ENCODE data around the gene KMT2C.

The KMT2C gene

DNA sequence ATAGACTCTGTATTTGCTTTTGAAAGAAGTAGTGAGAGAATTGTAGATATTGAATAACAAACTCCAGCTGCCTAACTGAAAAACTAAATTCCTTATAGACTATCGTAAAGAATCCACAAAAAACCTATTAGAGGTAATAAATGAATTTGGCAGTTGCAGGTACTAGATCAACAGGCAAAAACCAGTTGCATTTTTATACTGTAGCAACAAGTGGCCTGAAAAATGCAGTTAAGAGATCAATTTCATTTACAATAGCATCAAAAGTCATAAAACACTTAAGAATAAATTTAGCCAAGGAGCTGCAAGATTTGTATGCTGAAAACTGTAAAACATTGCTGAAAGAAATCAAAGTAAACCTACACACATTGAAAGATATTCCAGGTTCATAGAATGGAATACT lies 340.0 kb downstream of the KMT2C start:
- no peak for TF ChIP-seq ZNF274 (IDR thresholded peaks at IDR 0.05; ENCODE audit: low read depth, low read length)
- no peak overlapping the region for H3K4me3 ChIP-seq (ENCODE audit: low read length)

DNA sequence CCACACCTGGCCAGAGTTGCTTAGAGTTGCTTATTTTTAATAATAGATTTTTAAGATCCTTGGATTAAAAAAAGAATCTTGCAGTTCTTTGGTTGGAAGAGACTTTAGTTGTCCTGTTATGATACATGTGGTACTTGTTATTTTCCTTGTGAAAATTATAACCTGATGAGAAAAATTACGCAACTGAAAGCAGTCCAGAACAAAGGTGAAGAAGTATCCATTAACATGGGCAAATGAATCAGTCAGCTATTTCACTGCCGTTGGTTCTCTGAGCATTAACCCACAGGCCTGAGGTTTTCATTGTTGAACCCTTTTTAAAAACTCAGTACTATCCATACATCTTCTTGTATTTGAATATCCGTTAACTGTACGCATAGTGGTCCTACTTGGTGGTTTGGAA lies 342.1 kb downstream of the KMT2C start:
- no peak for TF ChIP-seq ZNF274 (IDR thresholded peaks at IDR 0.05; ENCODE audit: low read depth, low read length)
- H3K4me3 ChIP-seq (ENCODE audit: low read length) = no peak overlapping the region

DNA sequence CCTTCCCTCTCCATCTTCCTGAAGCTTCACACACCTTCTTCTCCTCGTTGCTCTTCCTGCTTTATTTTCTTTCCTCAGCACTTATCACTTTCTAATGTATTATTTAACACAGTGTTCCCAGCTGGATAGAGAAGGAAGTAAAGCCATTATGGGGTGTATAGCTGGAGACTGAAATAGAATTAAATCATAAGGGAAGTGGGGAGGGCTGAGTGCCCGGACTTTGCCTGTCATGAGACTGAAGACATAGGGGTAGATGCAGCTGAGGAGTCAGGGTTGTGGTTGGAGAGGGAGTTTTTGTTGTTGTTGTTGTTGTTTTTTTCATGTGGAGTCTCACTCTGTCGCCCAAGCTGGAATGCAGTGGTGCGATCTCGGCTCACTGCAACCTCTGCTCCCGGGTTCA lies 345.1 kb downstream of the KMT2C start:
- TF ChIP-seq ZNF274 (IDR thresholded peaks at IDR 0.05; ENCODE audit: low read depth, low read length) = no peak
- H3K4me3 ChIP-seq (ENCODE audit: low read length) = no peak overlapping the region

DNA sequence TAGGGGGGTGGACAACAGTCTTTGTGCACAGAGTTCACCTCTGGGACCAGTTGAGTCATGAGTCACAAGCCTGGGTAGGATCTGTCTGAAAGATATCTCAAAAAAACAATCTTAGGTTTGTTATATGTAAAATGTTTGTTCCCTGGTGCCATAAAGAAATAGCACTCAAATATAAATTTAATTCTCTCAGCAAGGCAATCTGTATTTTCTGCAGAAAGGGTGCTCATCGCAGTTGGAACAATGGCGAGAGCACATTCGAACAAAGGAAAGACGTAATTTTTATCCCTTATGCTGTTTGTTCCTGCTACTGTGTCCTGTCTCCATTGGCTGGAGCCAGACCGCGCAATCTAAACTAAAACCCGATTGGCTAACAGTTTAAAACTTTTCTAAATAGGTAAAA lies 346.6 kb downstream of the KMT2C start:
- TF ChIP-seq ZNF274 (IDR thresholded peaks at IDR 0.05; ENCODE audit: low read depth, low read length) = no peak

DNA sequence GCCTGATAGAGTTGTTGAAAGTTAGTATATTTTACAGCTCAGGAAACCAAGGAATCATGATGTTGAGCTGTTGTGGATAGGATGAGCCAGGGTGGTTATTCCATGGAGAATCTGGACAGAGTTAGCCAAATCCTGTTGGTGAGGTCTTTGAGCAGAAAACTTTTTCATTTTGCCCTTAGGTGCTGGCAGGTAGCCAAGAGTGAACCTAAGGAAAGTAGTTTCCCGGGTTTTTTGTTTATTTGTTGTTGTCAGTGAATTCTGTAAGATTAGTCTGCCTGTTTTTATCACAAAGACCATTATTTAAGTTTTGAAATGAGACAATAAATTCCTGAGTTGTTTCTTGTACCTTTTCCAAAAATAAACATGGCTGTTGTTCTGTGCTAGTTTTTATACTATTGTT lies 349.3 kb downstream of the KMT2C start:
- TF ChIP-seq ZNF274 (IDR thresholded peaks at IDR 0.05; ENCODE audit: low read depth, low read length) = no peak
- no peak overlapping the region for H3K4me3 ChIP-seq (ENCODE audit: low read length)

More for the DNA sequence above, 346.6 kb downstream of the KMT2C start:
- no peak overlapping the region for H3K4me3 ChIP-seq (ENCODE audit: low read length)

DNA sequence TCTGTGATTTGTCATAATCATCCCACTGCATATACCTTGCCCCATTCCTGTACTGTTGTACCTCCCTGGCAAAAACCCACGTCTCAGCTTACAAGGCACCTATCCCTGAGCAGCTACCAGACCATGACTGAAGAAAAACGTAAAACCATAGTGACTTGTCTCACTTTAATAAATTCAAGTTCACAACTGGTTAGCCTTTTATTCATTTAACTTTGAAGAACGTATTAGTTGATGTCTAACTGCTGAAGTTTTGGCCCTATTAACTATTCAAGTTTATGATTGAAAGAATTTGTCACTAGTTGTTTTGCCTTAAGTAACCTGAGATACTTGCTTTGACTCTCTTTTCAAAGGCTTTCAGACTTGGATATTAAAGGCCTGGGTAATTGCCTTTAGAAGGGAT lies 350.7 kb downstream of the KMT2C start:
- H3K4me3 ChIP-seq (ENCODE audit: low read length) = no peak overlapping the region
- TF ChIP-seq ZNF274 (IDR thresholded peaks at IDR 0.05; ENCODE audit: low read depth, low read length) = no peak

Measured in GM08714 (cell line).